Memory B cell (primary cell): ENCODE data around the gene RGS6.
"Not testable (repeated sequence)": the region's sequence is repeated elsewhere in the genome, so short reads cannot be mapped to it uniquely, and the experiment has no call there.

ENCODE experiments used
- ATAC-seq: fragments of 150-1000 bp; cut with Tn5 transposase; 2 replicates; pipeline ENCODE4 v1.10.0; 2021; ENCODE audit warnings: low read depth, mild to moderate bottlenecking, moderate library complexity
- DNase-seq, 2 donors: peaks; one replicate each; pipeline ENCODE4 v3.0.0; 2022; ENCODE audit warnings: low spot score in 2 of 2
- H3K27ac Mint-ChIP-seq: one replicate; pipeline ENCODE4 v1.8.0; 2022; ENCODE audit warnings: mild to moderate bottlenecking, moderate library complexity, mixed read lengths
- H3K27me3 Mint-ChIP-seq: one replicate; pipeline ENCODE4 v1.8.0; 2022; ENCODE audit warnings: mixed read lengths
- H3K36me3 Mint-ChIP-seq: one replicate; pipeline ENCODE4 v1.8.0; 2022; ENCODE audit warnings: mild to moderate bottlenecking, mixed read lengths
- H3K4me1 Mint-ChIP-seq: one replicate; pipeline ENCODE4 v1.8.0; 2022; ENCODE audit warnings: mixed read lengths
- H3K4me3 Mint-ChIP-seq: one replicate; pipeline ENCODE4 v1.8.0; 2022; ENCODE audit warnings: mild to moderate bottlenecking, moderate library complexity, mixed read lengths
- H3K9me3 Mint-ChIP-seq: one replicate; pipeline ENCODE4 v1.8.0; 2022; ENCODE audit warnings: mixed read lengths

RGS6 gene

GRCh38 chr14:71932229-71932981 is at the start of gene RGS6:
TSS of gene RGS6 (plus strand) at chr14:71932429.
- peak in 1 of 2 donors; percentile 16 for DNase-seq
- ATAC-seq = peak; percentile 70
- H3K4me3 Mint-ChIP-seq = no peak within 1 kb of the TSS

GRCh38 chr14:71883094-71883493 is 49.1 kb upstream of the RGS6 start:
- H3K36me3 Mint-ChIP-seq = peaks cover 1% of the 10 kb centered on the region
- DNase-seq = no peak

More at GRCh38 chr14:71932229-71932981, at the start of gene RGS6:
- Mint-ChIP-seq H3K36me3 (no peaks in the 10 kb centered on the region), H3K4me1 (peaks cover 13% of the 10 kb centered on the region), H3K27me3 (peaks cover 24% of the 10 kb centered on the region), H3K27ac (no peak within 1 kb of the TSS), H3K9me3 (peaks cover 2% of the 10 kb centered on the region)

GRCh38 chr14:71885301-71885700 is 46.9 kb upstream of the RGS6 start:
- Mint-ChIP-seq H3K9me3 (peaks cover 7% of the 10 kb centered on the region), H3K27me3 (peaks cover 18% of the 10 kb centered on the region), H3K36me3 (no peaks in the 10 kb centered on the region), H3K27ac (no peak overlapping the region), H3K4me3 (no peak overlapping the region), H3K4me1 (no peaks in the 10 kb centered on the region)
- DNase-seq = no peak
- ATAC-seq = no peak

More at GRCh38 chr14:71883094-71883493, 49.1 kb upstream of the RGS6 start:
- Mint-ChIP-seq H3K4me3 (no peak overlapping the region), H3K27me3 (peaks cover 14% of the 10 kb centered on the region), H3K27ac (no peak overlapping the region), H3K4me1 (no peaks in the 10 kb centered on the region), H3K9me3 (peaks cover 6% of the 10 kb centered on the region)
- no peak for ATAC-seq

- peaks cover 15% of the 10 kb centered on the region for H3K27me3 Mint-ChIP-seq
- not testable (repeated sequence) for H3K4me3 Mint-ChIP-seq, H3K9me3 Mint-ChIP-seq, ATAC-seq, H3K4me1 Mint-ChIP-seq, H3K27ac Mint-ChIP-seq, DNase-seq, H3K36me3 Mint-ChIP-seq
These were observed 44.4 kb upstream of the RGS6 start for GRCh38 chr14:71887802-71888201.

- H3K36me3 Mint-ChIP-seq = no peaks in the 10 kb centered on the region
- no peak for ATAC-seq
- peaks cover 6% of the 10 kb centered on the region for H3K27me3 Mint-ChIP-seq
- H3K9me3 Mint-ChIP-seq = peaks cover 7% of the 10 kb centered on the region
- no peak overlapping the region for H3K27ac Mint-ChIP-seq
- H3K4me1 Mint-ChIP-seq = no peaks in the 10 kb centered on the region
- H3K4me3 Mint-ChIP-seq = no peak overlapping the region
- no peak for DNase-seq
These were observed 41.7 kb upstream of the RGS6 start for GRCh38 chr14:71890541-71890940.

GRCh38 chr14:71891185-71891584 is 41.0 kb upstream of the RGS6 start:
- Mint-ChIP-seq H3K4me1 (no peaks in the 10 kb centered on the region), H3K27ac (no peak overlapping the region), H3K4me3 (no peak overlapping the region), H3K27me3 (peaks cover 5% of the 10 kb centered on the region), H3K9me3 (peaks cover 7% of the 10 kb centered on the region), H3K36me3 (no peaks in the 10 kb centered on the region)
- DNase-seq = no peak
- no peak for ATAC-seq

- no peaks in the 10 kb centered on the region for H3K36me3 Mint-ChIP-seq
- H3K27me3 Mint-ChIP-seq = peaks cover 4% of the 10 kb centered on the region
- H3K9me3 Mint-ChIP-seq = peaks cover 7% of the 10 kb centered on the region
These were observed 40.3 kb upstream of the RGS6 start for GRCh38 chr14:71891970-71892369.

GRCh38 chr14:71905031-71905430 is 27.2 kb upstream of the RGS6 start:
- Mint-ChIP-seq H3K4me3 (no peak overlapping the region), H3K27me3 (peaks cover 14% of the 10 kb centered on the region)

More at GRCh38 chr14:71891970-71892369, 40.3 kb upstream of the RGS6 start:
- H3K27ac Mint-ChIP-seq = no peak overlapping the region
- no peak for ATAC-seq
- H3K4me1 Mint-ChIP-seq = no peaks in the 10 kb centered on the region
- no peak for DNase-seq
- no peak overlapping the region for H3K4me3 Mint-ChIP-seq

GRCh38 chr14:71905860-71906259 is 26.4 kb upstream of the RGS6 start:
- Mint-ChIP-seq H3K36me3 (no peaks in the 10 kb centered on the region), H3K27ac (no peak overlapping the region), H3K4me1 (no peaks in the 10 kb centered on the region), H3K4me3 (no peak overlapping the region), H3K27me3 (peaks cover 16% of the 10 kb centered on the region), H3K9me3 (peaks cover 1% of the 10 kb centered on the region)
- ATAC-seq = no peak
- no peak for DNase-seq

More at GRCh38 chr14:71905031-71905430, 27.2 kb upstream of the RGS6 start:
- no peak for ATAC-seq
- no peaks in the 10 kb centered on the region for H3K36me3 Mint-ChIP-seq
- H3K27ac Mint-ChIP-seq = no peak overlapping the region
- DNase-seq = no peak
- no peaks in the 10 kb centered on the region for H3K4me1 Mint-ChIP-seq
- H3K9me3 Mint-ChIP-seq = peaks cover 2% of the 10 kb centered on the region

- no peak overlapping the region for H3K4me3 Mint-ChIP-seq
- peaks cover 16% of the 10 kb centered on the region for H3K27me3 Mint-ChIP-seq
- ATAC-seq = no peak
- no peaks in the 10 kb centered on the region for H3K36me3 Mint-ChIP-seq
- no peak for DNase-seq
- peaks cover 1% of the 10 kb centered on the region for H3K9me3 Mint-ChIP-seq
- no peak overlapping the region for H3K27ac Mint-ChIP-seq
- no peaks in the 10 kb centered on the region for H3K4me1 Mint-ChIP-seq
These were observed 24.3 kb upstream of the RGS6 start for GRCh38 chr14:71907793-71908515.

- Mint-ChIP-seq H3K4me3 (no peak overlapping the region), H3K9me3 (peaks cover 1% of the 10 kb centered on the region), H3K27me3 (peaks cover 14% of the 10 kb centered on the region), H3K27ac (no peak overlapping the region), H3K36me3 (no peaks in the 10 kb centered on the region), H3K4me1 (no peaks in the 10 kb centered on the region)
- ATAC-seq (no peak), DNase-seq (no peak)
These were observed 20.6 kb upstream of the RGS6 start for GRCh38 chr14:71911669-71912068.

- no peaks in the 10 kb centered on the region for H3K4me1 Mint-ChIP-seq
- ATAC-seq (no peak), DNase-seq (no peak)
- H3K27ac Mint-ChIP-seq = no peak overlapping the region
- peaks cover 9% of the 10 kb centered on the region for H3K27me3 Mint-ChIP-seq
- no peak overlapping the region for H3K4me3 Mint-ChIP-seq
- H3K36me3 Mint-ChIP-seq = no peaks in the 10 kb centered on the region
- peaks cover 1% of the 10 kb centered on the region for H3K9me3 Mint-ChIP-seq
These were observed 18.9 kb upstream of the RGS6 start for GRCh38 chr14:71913342-71913741.

- peaks cover 5% of the 10 kb centered on the region for H3K9me3 Mint-ChIP-seq
- ATAC-seq = no peak
- DNase-seq = no peak
- peaks cover 11% of the 10 kb centered on the region for H3K27me3 Mint-ChIP-seq
- no peak overlapping the region for H3K4me3 Mint-ChIP-seq
- H3K27ac Mint-ChIP-seq = no peak overlapping the region
- H3K36me3 Mint-ChIP-seq = no peaks in the 10 kb centered on the region
- H3K4me1 Mint-ChIP-seq = no peaks in the 10 kb centered on the region
These were observed 13.3 kb upstream of the RGS6 start for GRCh38 chr14:71918955-71919354.

GRCh38 chr14:71923513-71923912 is 8.7 kb upstream of the RGS6 start:
- Mint-ChIP-seq H3K9me3 (peaks cover 5% of the 10 kb centered on the region), H3K36me3 (no peaks in the 10 kb centered on the region), H3K27ac (no peak overlapping the region), H3K4me1 (no peaks in the 10 kb centered on the region), H3K4me3 (no peak overlapping the region), H3K27me3 (peaks cover 15% of the 10 kb centered on the region)
- ATAC-seq = no peak
- no peak for DNase-seq
